Measurements from ENCODE around the gene PPP4R2. TPM values are rescaled to one million over a fixed set of nuclear protein-coding genes. Genes with fewer than 3 reads are reported as not detected.
"Not testable (repeated sequence)": the region's sequence is repeated elsewhere in the genome, so short reads cannot be mapped to it uniquely, and the experiment has no call there.

Gene PPP4R2
- total RNA-seq, 1 experiment from 2014 or later: 62.7 TPM

DNA sequence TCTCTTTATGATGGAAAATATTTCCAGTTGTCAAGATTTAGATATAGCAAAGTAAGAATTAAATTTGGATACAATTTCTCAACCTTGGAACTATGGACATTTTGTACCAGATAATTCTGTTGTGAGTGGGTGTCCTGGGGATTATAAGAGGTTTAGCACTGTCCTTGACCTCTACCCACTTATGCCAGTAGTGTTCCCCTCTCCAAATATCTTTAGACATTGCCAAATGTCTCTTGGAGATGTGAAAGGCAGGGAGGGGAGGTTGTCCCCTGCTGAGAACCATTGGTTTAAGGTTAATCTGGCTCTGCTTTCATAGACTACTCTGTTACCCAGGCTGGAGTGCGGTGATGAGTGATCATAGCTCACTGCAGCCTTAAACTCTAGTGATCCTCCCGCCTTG, 64.8 kb downstream of the PPP4R2 start, which contains the start of gene EBLN2:
TSS of gene EBLN2 (plus strand) at position 244 of the 400 bp plus-strand sequence. CDS start 423 bp downstream, outside the sequence.
- no TSS peak for BruUV-seq (replicated peaks)
- H3K4me3 ChIP-seq (ENCODE audit: low read length): no peak within 1 kb of the TSS
- H3K4me2 ChIP-seq (ENCODE audit: low read length): no peak within 1 kb of the TSS
- H3K9me2 ChIP-seq (replicated peaks; ENCODE audit: low read length): no peaks in the 10 kb centered on the region
- intact Hi-C loops (cut with micrococcal nuclease): no loop called here
- H3K9ac ChIP-seq (ENCODE audit: low read length): no peak within 1 kb of the TSS
- no peaks in the 10 kb centered on the region for H3K4me1 ChIP-seq (ENCODE audit: insufficient read depth, low read length)
- peaks cover 21% of the 10 kb centered on the region for H4K20me1 ChIP-seq (ENCODE audit: low read length)
- TF ChIP-seq, protein P1, sequence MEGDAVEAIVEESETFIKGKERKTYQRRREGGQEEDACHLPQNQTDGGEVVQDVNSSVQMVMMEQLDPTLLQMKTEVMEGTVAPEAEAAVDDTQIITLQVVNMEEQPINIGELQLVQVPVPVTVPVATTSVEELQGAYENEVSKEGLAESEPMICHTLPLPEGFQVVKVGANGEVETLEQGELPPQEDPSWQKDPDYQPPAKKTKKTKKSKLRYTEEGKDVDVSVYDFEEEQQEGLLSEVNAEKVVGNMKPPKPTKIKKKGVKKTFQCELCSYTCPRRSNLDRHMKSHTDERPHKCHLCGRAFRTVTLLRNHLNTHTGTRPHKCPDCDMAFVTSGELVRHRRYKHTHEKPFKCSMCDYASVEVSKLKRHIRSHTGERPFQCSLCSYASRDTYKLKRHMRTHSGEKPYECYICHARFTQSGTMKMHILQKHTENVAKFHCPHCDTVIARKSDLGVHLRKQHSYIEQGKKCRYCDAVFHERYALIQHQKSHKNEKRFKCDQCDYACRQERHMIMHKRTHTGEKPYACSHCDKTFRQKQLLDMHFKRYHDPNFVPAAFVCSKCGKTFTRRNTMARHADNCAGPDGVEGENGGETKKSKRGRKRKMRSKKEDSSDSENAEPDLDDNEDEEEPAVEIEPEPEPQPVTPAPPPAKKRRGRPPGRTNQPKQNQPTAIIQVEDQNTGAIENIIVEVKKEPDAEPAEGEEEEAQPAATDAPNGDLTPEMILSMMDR (conservative IDR thresholded peaks at IDR 0.05; ENCODE audit: low read depth, low read length): no peak
- TF ChIP-seq EZH2phosphoT487 (IDR thresholded peaks at IDR 0.05; ENCODE audit: borderline replicate concordance, low read length): no peak
- H3F3A ChIP-seq (ENCODE audit: low read length, unreplicated experiment): no peaks in the 10 kb centered on the region
- peaks cover 41% of the 10 kb centered on the region for H3K36me3 ChIP-seq (ENCODE audit: low read depth, low read length)
- ATAC-seq: no peak
- H2AFZ ChIP-seq (ENCODE audit: low read length): no peak within 1 kb of the TSS
- no peak for DNase-seq
- peaks cover 40% of the 10 kb centered on the region for H3K79me2 ChIP-seq (ENCODE audit: low read length)
- H3K27me3 ChIP-seq (ENCODE audit: low read length): no peaks in the 10 kb centered on the region
- POLR2A ChIA-PET (ENCODE audit: unreplicated experiment): no interaction called here
- no peak within 1 kb of the TSS for H3K27ac ChIP-seq (ENCODE audit: low read length)
- no peaks in the 10 kb centered on the region for H3K9me3 ChIP-seq (ENCODE audit: low read length)
- CTCF ChIA-PET: no interaction called here

DNA sequence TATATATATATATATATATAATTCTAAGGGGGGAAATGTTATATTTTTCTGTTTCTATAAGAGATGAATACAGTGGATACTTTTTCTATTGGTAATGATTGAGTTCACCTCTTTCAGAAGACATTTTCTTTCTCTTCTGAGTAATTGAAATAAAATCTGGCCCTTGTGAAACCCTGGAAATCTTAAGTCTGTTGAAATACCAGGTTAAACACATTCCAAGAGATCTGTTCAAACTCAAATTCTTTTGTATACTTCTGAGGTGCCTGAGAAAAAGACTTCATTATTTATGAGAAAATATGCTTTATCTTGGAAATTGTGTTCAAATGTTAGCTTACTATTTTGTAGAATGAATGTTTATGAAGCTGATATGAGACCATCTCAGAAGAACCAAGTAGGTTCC, 69.6 kb downstream of the PPP4R2 start:
- H3K4me1 ChIP-seq (ENCODE audit: insufficient read depth, low read length); H3K4me3 ChIP-seq (ENCODE audit: low read length); CTCF ChIA-PET; H3K9me2 ChIP-seq (replicated peaks; ENCODE audit: low read length); H3K79me2 ChIP-seq (ENCODE audit: low read length); H2AFZ ChIP-seq (ENCODE audit: low read length); H4K20me1 ChIP-seq (ENCODE audit: low read length); ATAC-seq; H3K4me2 ChIP-seq (ENCODE audit: low read length); DNase-seq; H3K9me3 ChIP-seq (ENCODE audit: low read length); H3K27me3 ChIP-seq (ENCODE audit: low read length); intact Hi-C loops (cut with micrococcal nuclease); POLR2A ChIA-PET (ENCODE audit: unreplicated experiment); H3K27ac ChIP-seq (ENCODE audit: low read length); BruUV-seq (replicated peaks); H3K9ac ChIP-seq (ENCODE audit: low read length); H3F3A ChIP-seq (ENCODE audit: low read length, unreplicated experiment): not testable (repeated sequence)
- H3K36me3 ChIP-seq (ENCODE audit: low read depth, low read length): peaks cover 48% of the 10 kb centered on the region

DNA sequence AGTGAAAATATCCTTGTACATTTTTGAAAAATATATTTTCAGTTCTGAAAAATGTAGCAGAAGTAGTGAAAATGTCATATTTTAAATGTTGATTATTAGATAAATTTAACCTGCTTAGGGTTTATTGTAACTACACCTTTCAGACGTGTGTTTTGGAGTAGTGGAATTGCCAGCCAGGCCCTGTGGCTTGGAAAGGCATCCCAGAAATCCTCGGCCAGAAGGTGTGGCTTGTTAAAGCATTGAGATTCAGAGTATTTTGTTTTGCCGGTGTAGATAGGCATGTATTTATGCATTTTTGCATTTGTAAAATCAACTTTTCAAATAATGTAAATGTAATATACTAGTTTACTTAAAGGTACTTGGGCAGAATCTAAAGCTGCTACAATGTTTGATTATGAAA, 71.8 kb downstream of the PPP4R2 start:
- Histone ChIP-seq H3K9me2 (replicated peaks; ENCODE audit: low read length) (no peaks in the 10 kb centered on the region), H3K4me2 (ENCODE audit: low read length) (no peak overlapping the region), H4K20me1 (ENCODE audit: low read length) (no peaks in the 10 kb centered on the region), H3F3A (ENCODE audit: low read length, unreplicated experiment) (no peaks in the 10 kb centered on the region), H2AFZ (ENCODE audit: low read length) (no peak overlapping the region), H3K36me3 (ENCODE audit: low read depth, low read length) (peaks cover 32% of the 10 kb centered on the region; the same call in 1 of the 2 replicates), H3K27me3 (ENCODE audit: low read length) (no peaks in the 10 kb centered on the region), H3K4me1 (ENCODE audit: insufficient read depth, low read length) (no peaks in the 10 kb centered on the region), H3K4me3 (ENCODE audit: low read length) (no peak overlapping the region), H3K9ac (ENCODE audit: low read length) (no peak overlapping the region), H3K27ac (ENCODE audit: low read length) (no peak overlapping the region), H3K79me2 (ENCODE audit: low read length) (no peaks in the 10 kb centered on the region), H3K9me3 (ENCODE audit: low read length) (no peaks in the 10 kb centered on the region)
- intact Hi-C loops (cut with micrococcal nuclease): no loop called here
- ATAC-seq (no peak), DNase-seq (no peak)
- ChIA-PET CTCF (no interaction called here), POLR2A (ENCODE audit: unreplicated experiment) (no interaction called here)
- TF ChIP-seq EZH2 (IDR thresholded peaks at IDR 0.05; ENCODE audit: low read length, unreplicated experiment) (no peak), EZH2phosphoT487 (IDR thresholded peaks at IDR 0.05; ENCODE audit: borderline replicate concordance, low read length) (no peak)
- TF ChIP-seq, protein P1 (conservative IDR thresholded peaks at IDR 0.05; ENCODE audit: low read depth, low read length): no peak
- no TSS peak for BruUV-seq (replicated peaks)

Data from PC-3 (cell line).